B cell (primary cell): ENCODE results near the gene CERS5. TPM values are rescaled to one million over a fixed set of nuclear protein-coding genes. Genes with fewer than 3 reads are reported as not detected.

Source experiments
- ATAC-seq: fragments of 200-7000 bp; cut with Tn5 transposase; one replicate; pipeline ENCODE4 v1.10.0; 2021; ENCODE audit warnings: low read depth, mild to moderate bottlenecking, moderate number of reproducible peaks, moderate library complexity
- CTCF ChIA-PET: fragments of 350-600 bp; sonication (Branson Sonifier 250); formaldehyde crosslinking; loops from one replicate; lab custom pipeline; 2021; ENCODE audit warnings: antibody characterized with exemption, inconsistent platforms; lab: Charles Lee
- POLR2A ChIA-PET: fragments of 350-600 bp; sonication (Branson Sonifier 250); formaldehyde crosslinking; loops from one replicate; lab custom pipeline; 2021; ENCODE audit warnings: antibody characterized with exemption; lab: Charles Lee
- DNase-seq: peaks from one replicate; pipeline ENCODE4 v3.0.0; 2013
- H2AFZ ChIP-seq: 2 replicates; pipeline ENCODE4 v1.6.1; 2012; ENCODE audit warnings: mild to moderate bottlenecking, low read depth, low read length; ENCODE audit not compliant: insufficient read depth, poor library complexity, severe bottlenecking
- H3K27ac ChIP-seq, 2 donors: 1 replicate in 1 of 2; 2 replicates in 1 of 2; pipeline ENCODE4 v1.5.1; 2012 to 2013; ENCODE audit warnings: low read length in 2 of 2, mild to moderate bottlenecking in 2 of 2, moderate library complexity in 1 of 2
- H3K27me3 ChIP-seq, 4 experiments: fragments of 200-600 bp in 1 of 4; sonication (generic) in 1 of 4; replicated peaks in 1 of 4; 1 replicate in 2 of 4; 2 replicates in 2 of 4; pipeline versions ENCODE4 v1.6.1 to v1.7.0; 2013 to 2016; ENCODE audit warnings: low read length in 3 of 4, mild to moderate bottlenecking in 2 of 4, mixed read lengths in 1 of 4, moderate library complexity in 1 of 4; ENCODE audit not compliant: insufficient read depth in 4 of 4, control insufficient read depth in 3 of 4; ENCODE audit errors: control extremely low read depth in 1 of 4
- H3K36me3 ChIP-seq, 2 experiments: replicated peaks in 1 of 2; 1 replicate in 1 of 2; 2 replicates in 1 of 2; pipeline versions ENCODE4 v1.6.1 to v1.7.1; 2013; ENCODE audit warnings: low read length in 1 of 2; ENCODE audit not compliant: insufficient read depth in 2 of 2, control insufficient read depth in 1 of 2; ENCODE audit errors: control extremely low read depth in 1 of 2, extremely low read depth in 1 of 2
- H3K4me1 ChIP-seq, 2 donors: fragments of 200-600 bp in 1 of 2; sonication (generic) in 1 of 2; 1 replicate in 1 of 2; 2 replicates in 1 of 2; pipeline versions ENCODE4 v1.5.1 to v1.6.1; 2013 to 2017; ENCODE audit warnings: low read length in 2 of 2; ENCODE audit not compliant: control insufficient read depth in 2 of 2, insufficient read depth in 2 of 2
- H3K4me2 ChIP-seq: replicated peaks from 2 replicates; pipeline ENCODE3; 2012; ENCODE audit warnings: mild to moderate bottlenecking, low read depth, low read length; ENCODE audit not compliant: poor library complexity, severe bottlenecking
- H3K4me3 ChIP-seq, 5 experiments: fragments of 200-600 bp in 1 of 5; sonication (generic) in 1 of 5; 1 replicate in 3 of 5; 2 replicates in 2 of 5; pipeline versions ENCODE4 v1.5.1 to v1.7.0; 2011 to 2016; ENCODE audit warnings: low read length in 4 of 5, mild to moderate bottlenecking in 4 of 5, low read depth in 2 of 5, control low read depth in 1 of 5, moderate library complexity in 1 of 5; ENCODE audit not compliant: insufficient read depth in 1 of 5; ENCODE audit errors: control extremely low read depth in 1 of 5, extremely low read depth in 1 of 5
- H3K79me2 ChIP-seq: fragments of 200-600 bp; sonication (generic); one replicate; pipeline ENCODE4 v1.6.0; 2016; ENCODE audit warnings: low read length; ENCODE audit not compliant: control insufficient read depth, insufficient read depth
- H3K9ac ChIP-seq: fragments of 200-600 bp; sonication (generic); 2 replicates; pipeline ENCODE4 v1.6.1; 2017; ENCODE audit warnings: mild to moderate bottlenecking, low read length, moderate library complexity
- H3K9me3 ChIP-seq, 3 donors: one replicate each; pipeline versions ENCODE4 v1.6.1 to v1.7.1; 2013; ENCODE audit warnings: low read length in 2 of 3; ENCODE audit not compliant: control insufficient read depth in 2 of 3, insufficient read depth in 1 of 3; ENCODE audit errors: control extremely low read depth in 1 of 3
- H4K20me1 ChIP-seq: 2 replicates; pipeline ENCODE4 v1.6.0; 2012; ENCODE audit warnings: mild to moderate bottlenecking, low read length; ENCODE audit not compliant: insufficient read depth, control insufficient read depth, poor library complexity, severe bottlenecking
- H3K27ac Mint-ChIP-seq: one replicate; pipeline ENCODE4 v1.8.0; 2021; ENCODE audit warnings: mixed read lengths
- H3K27me3 Mint-ChIP-seq: one replicate; pipeline ENCODE4 v1.8.0; 2021; ENCODE audit warnings: mixed read lengths
- H3K4me1 Mint-ChIP-seq: one replicate; pipeline ENCODE4 v1.8.0; 2021; ENCODE audit warnings: mixed read lengths
- H3K4me3 Mint-ChIP-seq: one replicate; pipeline ENCODE4 v1.8.0; 2021; ENCODE audit warnings: mixed read lengths
- H3K9me3 Mint-ChIP-seq: one replicate; pipeline ENCODE4 v1.8.0; 2022; ENCODE audit warnings: mixed read lengths; ENCODE audit not compliant: insufficient read depth
- CTCF ChIP-seq: fragments of 200-600 bp; IDR thresholded peaks from one replicate; pipeline ENCODE4 v1.8.0; 2022; ENCODE audit warnings: antibody characterized with exemption, mild to moderate bottlenecking
- EZH2 ChIP-seq: IDR thresholded peaks from 2 replicates; pipeline ENCODE4 v1.6.1; 2012; ENCODE audit warnings: borderline replicate concordance, low read depth, mild to moderate bottlenecking, moderate library complexity, low read length; ENCODE audit not compliant: insufficient read depth, poor library complexity, severe bottlenecking
- WGBS: methylation state at CpG from one replicate; pipeline ENCODE4 v1.1.5; 2013; ENCODE audit warnings: missing lambda C conversion rate; ENCODE audit not compliant: insufficient coverage; 5-methylcytosine and 5-hydroxymethylcytosine counted together
- intact Hi-C: fragments of 100-400 bp; cut with micrococcal nuclease; formaldehyde crosslinking; loops from one replicate; pipeline ENCODE4 v1.10.0; 2022
- polyA plus RNA-seq: library from polyadenylated mRNA; depleted of rRNA; stranded (reverse); fragments of >200 nt; gene quantifications from 2 replicates; pipeline ENCODE4 v1.2.3, GENCODE V29; 2012
- total RNA-seq, 2 donors: library from RNA; stranded (reverse); fragments of 120-200 nt in 1 of 2; gene quantifications; 1 replicate in 1 of 2; 2 replicates in 1 of 2; pipeline versions ENCODE4 v1.2.3 to v1.2.4, GENCODE V29; 2013 to 2022

The CERS5 gene
- total and polyA plus RNA-seq, 2 donors (not counting 1 experiment from before 2014, with no cell fraction given), result 32.3 to 72.0 TPM

GRCh38 chr12:50164963-50165362, 2.2 kb downstream of the CERS5 start:
- peaks cover 17 to 19% of the 10 kb centered on the region in 2 donors for H3K4me1 ChIP-seq
- no peak overlapping the region for H3K4me3 ChIP-seq
- no peak for ATAC-seq
- H3K4me2 ChIP-seq, result no peak overlapping the region
- peak overlapping the region; percentile 5 for H3K4me3 Mint-ChIP-seq
- no peak overlapping the region for H3K27ac ChIP-seq
- peaks cover 9% of the 10 kb centered on the region for H4K20me1 ChIP-seq
- POLR2A ChIA-PET, result no interaction called here
- no peaks in the 10 kb centered on the region for H3K27me3 ChIP-seq
- no peaks in the 10 kb centered on the region for H3K9me3 ChIP-seq
- WGBS, result 95% methylated on average over 12 of the region's 20 CpGs
- H3K27ac Mint-ChIP-seq, result no peak overlapping the region
- intact Hi-C loops, result loop anchor here (10.0 kb wide), 1 partner anchor 320 kb away; the partner anchor contains the start of gene BCDIN3D
- no peak for DNase-seq
- H2AFZ ChIP-seq, result no peak overlapping the region
- no peaks in the 10 kb centered on the region for H3K9me3 Mint-ChIP-seq
- TF ChIP-seq EZH2 (no peak), CTCF (no peak)
- H3K4me1 Mint-ChIP-seq, result peaks cover 28% of the 10 kb centered on the region
- no peak overlapping the region for H3K9ac ChIP-seq
- H3K27me3 Mint-ChIP-seq, result no peaks in the 10 kb centered on the region
- peaks cover 71% of the 10 kb centered on the region for H3K79me2 ChIP-seq
- no peaks in the 10 kb centered on the region for H3K36me3 ChIP-seq
- CTCF ChIA-PET, result interaction anchor here (0.8 to 20.5 kb wide), 4 partner anchors 11 to 93 kb away, joined by 3 to 343 read pairs (median 29); partner anchors contain the start of gene COX14

GRCh38 chr12:50162230-50162629, 4.9 kb downstream of the CERS5 start:
- Histone ChIP-seq H3K9ac (no peak overlapping the region), H3K36me3 (peaks cover 0 to 3% of the 10 kb centered on the region in 2 experiments), H2AFZ (no peak overlapping the region), H3K4me3 (no peak overlapping the region), H3K9me3 (no peaks in the 10 kb centered on the region), H3K27me3 (no peaks in the 10 kb centered on the region), H3K4me1 (peaks cover 13 to 15% of the 10 kb centered on the region in 2 donors), H4K20me1 (peaks cover 9% of the 10 kb centered on the region), H3K27ac (peak overlapping the region in 1 of 2 donors; percentile 23), H3K79me2 (peaks cover 90% of the 10 kb centered on the region), H3K4me2 (no peak overlapping the region)
- no peak overlapping the region for H3K4me3 Mint-ChIP-seq
- H3K9me3 Mint-ChIP-seq, result no peaks in the 10 kb centered on the region
- ChIA-PET POLR2A (interaction anchor here (0.6 to 0.7 kb wide), 2 partner anchors 25 to 542 kb away, joined by 3 to 4 read pairs; no protein-coding TSS in a partner anchor), CTCF (interaction anchor here (0.6 to 1.3 kb wide), 5 partner anchors 51 to 342 kb away, joined by 3 to 5 read pairs (median 3); no protein-coding TSS in a partner anchor)
- no peaks in the 10 kb centered on the region for H3K27me3 Mint-ChIP-seq
- H3K27ac Mint-ChIP-seq, result no peak overlapping the region
- no CpG with 5 or more reads among the region's 2 CpGs for WGBS
- ATAC-seq (no peak), DNase-seq (no peak)
- TF ChIP-seq EZH2, result no peak
- no peak for TF ChIP-seq CTCF
- intact Hi-C loops, result loop anchor here (10.0 kb wide), 1 partner anchor 317 kb away; the partner anchor contains the start of gene BCDIN3D
- peaks cover 26% of the 10 kb centered on the region for H3K4me1 Mint-ChIP-seq
